HepG2 (cell line): ENCODE data around the gene SLC8A2. TPM values are rescaled to one million over a fixed set of nuclear protein-coding genes. Genes with fewer than 3 reads are reported as not detected.
A peak's percentile ranks its signal among the peaks of the same experiment; 100 is the strongest.

Experiments used
- ATF7-NPFF ChIP-seq: sonication (generic); formaldehyde crosslinking; IDR thresholded peaks from 2 replicates; pipeline ENCODE4 v1.8.1; 2023; ENCODE audit warnings: mild to moderate bottlenecking, low read depth, missing genetic modification reagents, moderate library complexity
- KDM4B ChIP-seq: sonication (generic); formaldehyde crosslinking; IDR thresholded peaks from 2 replicates; pipeline ENCODE4 v1.4.0; 2020; ENCODE audit warnings: missing genetic modification reagents
- KDM5B ChIP-seq: sonication (generic); formaldehyde crosslinking; IDR thresholded peaks from 2 replicates; pipeline ENCODE4 v1.4.0; 2020; ENCODE audit warnings: missing genetic modification reagents, mild to moderate bottlenecking, borderline replicate concordance
- NFATC3 ChIP-seq: sonication (generic); formaldehyde crosslinking; IDR thresholded peaks from 2 replicates; pipeline ENCODE4 v1.5.1; 2020; ENCODE audit warnings: mild to moderate bottlenecking, missing genetic modification reagents
- REL ChIP-seq: sonication (generic); formaldehyde crosslinking; conservative IDR thresholded peaks from 2 replicates; pipeline ENCODE4 v1.8.0; 2022; ENCODE audit warnings: mild to moderate bottlenecking, missing genetic modification reagents, moderate library complexity
- SAP130 ChIP-seq: IDR thresholded peaks from 2 replicates; pipeline ENCODE4 v1.6.1; 2016; ENCODE audit warnings: low read depth
- SIN3A ChIP-seq: IDR thresholded peaks from 2 replicates; pipeline ENCODE4 v1.6.1; 2011; ENCODE audit warnings: low read depth, mild to moderate bottlenecking, control low read depth, low read length, borderline replicate concordance
- SMC3 ChIP-seq: IDR thresholded peaks from 2 replicates; pipeline ENCODE4 v1.6.1; 2011; ENCODE audit warnings: low read length, improper control_type of control experiment
- TBX2 ChIP-seq: sonication (generic); formaldehyde crosslinking; IDR thresholded peaks from 2 replicates; pipeline ENCODE4 v1.5.0; 2020; ENCODE audit warnings: missing genetic modification reagents, mild to moderate bottlenecking, borderline replicate concordance
- TOE1 ChIP-seq: sonication (generic); formaldehyde crosslinking; IDR thresholded peaks from 2 replicates; pipeline ENCODE4 v1.4.0; 2020; ENCODE audit warnings: mild to moderate bottlenecking, missing genetic modification reagents
- YEATS2 ChIP-seq: sonication (generic); formaldehyde crosslinking; IDR thresholded peaks from 2 replicates; pipeline ENCODE4 v1.4.0; 2020; ENCODE audit warnings: missing genetic modification reagents, borderline replicate concordance
- ZFAT ChIP-seq: sonication (generic); formaldehyde crosslinking; conservative IDR thresholded peaks from 2 replicates; pipeline ENCODE4 v1.8.1; 2023; ENCODE audit warnings: missing genetic modification reagents, inconsistent platforms
- ZFP36 ChIP-seq: fragments of 150-350 bp; IDR thresholded peaks from 2 replicates; pipeline ENCODE4 v1.6.1; 2018; ENCODE audit warnings: borderline replicate concordance, low read length, low read depth; ENCODE audit not compliant: partially characterized antibody
- ZNF282 ChIP-seq: fragments of 450-650 bp; IDR thresholded peaks from 2 replicates; pipeline ENCODE4 v1.6.1; 2018; ENCODE audit not compliant: partially characterized antibody
- ZNF432 ChIP-seq: sonication (generic); formaldehyde crosslinking; IDR thresholded peaks from 2 replicates; pipeline ENCODE4 v1.5.0; 2020; ENCODE audit warnings: missing genetic modification reagents, mild to moderate bottlenecking, borderline replicate concordance
- ZNF570 ChIP-seq: sonication (generic); formaldehyde crosslinking; IDR thresholded peaks from 2 replicates; pipeline ENCODE4 v1.4.0; 2020; ENCODE audit warnings: mild to moderate bottlenecking, missing genetic modification reagents, borderline replicate concordance
- ZNF746 ChIP-seq: sonication (generic); formaldehyde crosslinking; IDR thresholded peaks from 2 replicates; pipeline ENCODE4 v1.8.0; 2022; ENCODE audit warnings: mild to moderate bottlenecking, missing genetic modification reagents
- ZSCAN21 ChIP-seq: sonication (generic); formaldehyde crosslinking; IDR thresholded peaks from 2 replicates; pipeline ENCODE4 v1.8.0; 2022; ENCODE audit warnings: mild to moderate bottlenecking, missing genetic modification reagents, moderate library complexity, borderline replicate concordance
- polyA plus RNA-seq, 8 experiments: library from polyadenylated mRNA; depleted of rRNA in 3 of 8; stranded (reverse) in 7 of 8; unstranded in 1 of 8; fragments of >200 nt; fragmentation: Illumina TruSeq in 4 of 8; extraction: Trizol in 4 of 8; gene quantifications; 2 replicates each; pipeline versions ENCODE4 v1.2.1 to v1.2.3, GENCODE V29; 2011 to 2016; ENCODE audit warnings: low read depth in 4 of 8, missing spikeins in 1 of 8, mixed read lengths in 1 of 8; ENCODE audit not compliant: insufficient read depth in 1 of 8
- total RNA-seq, 5 experiments: library from RNA; depleted of rRNA; stranded (reverse); fragments of >200 nt; fragmentation: Illumina TruSeq; extraction: Trizol; gene quantifications; 2 replicates each; pipeline ENCODE4 v1.2.3, GENCODE V29; 2016; ENCODE audit warnings: low read depth in 1 of 5
- TF ChIP-seq, protein P1 (sequence below): sonication (generic); formaldehyde crosslinking; conservative IDR thresholded peaks from 2 replicates; pipeline ENCODE4 v1.8.1; 2023; ENCODE audit warnings: missing genetic modification reagents
- TF ChIP-seq, protein P2 (sequence below): sonication (generic); formaldehyde crosslinking; IDR thresholded peaks from 2 replicates; pipeline ENCODE4 v1.4.0; 2020; ENCODE audit warnings: missing genetic modification reagents
- TF ChIP-seq, protein P3 (sequence below): IDR thresholded peaks from 2 replicates; pipeline ENCODE4 v1.6.1; 2016; ENCODE audit warnings: mild to moderate bottlenecking
- TF ChIP-seq, protein P4 (sequence below): IDR thresholded peaks from 2 replicates; pipeline ENCODE4 v1.6.1; 2016; ENCODE audit warnings: low read depth, control low read depth
- TF ChIP-seq, protein P5 (sequence below): IDR thresholded peaks from 2 replicates; pipeline ENCODE4 v1.6.1; 2016; ENCODE audit warnings: control low read depth

Gene SLC8A2
- total and polyA plus RNA-seq, 2 of the 13 experiments (the other 11 are each of a cell fraction or from before 2014, with no cell fraction given): 0.02 TPM; not detected in 1

DNA sequence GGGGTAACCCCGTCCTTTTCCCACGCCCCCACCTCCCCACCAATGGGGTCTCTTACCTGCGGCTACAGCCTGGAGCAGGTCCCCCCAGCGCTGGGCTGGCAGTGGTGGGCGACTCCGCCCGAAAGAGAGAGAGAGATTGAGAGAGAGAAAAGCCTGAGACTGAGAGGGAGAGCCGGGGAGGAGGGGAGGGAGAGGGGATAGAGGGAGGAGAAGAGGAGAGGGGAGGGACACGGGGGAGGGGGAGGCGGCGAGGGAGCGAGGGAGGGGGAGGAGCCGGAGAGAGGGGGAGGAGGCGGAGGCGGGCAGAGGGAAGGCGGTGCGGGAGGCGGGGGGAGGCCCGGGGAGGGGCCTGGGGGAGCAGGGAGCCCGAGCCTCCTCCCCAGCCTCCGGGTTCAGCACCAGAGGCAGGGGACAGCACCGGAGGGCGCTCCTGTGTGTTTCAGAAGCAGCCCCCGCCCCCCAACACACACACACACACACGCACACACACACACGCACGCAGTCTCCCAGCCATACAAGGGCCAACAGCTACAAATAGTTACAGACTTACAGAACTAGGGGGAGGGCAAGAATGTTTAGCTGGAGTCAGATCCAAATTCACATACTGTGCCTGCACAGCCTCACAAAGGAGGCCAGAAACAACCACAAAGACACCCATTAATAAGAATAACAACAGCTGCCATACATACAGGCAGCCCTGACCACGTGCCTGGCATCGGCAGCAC, at the start of gene SLC8A2 (continued):
- TF ChIP-seq, protein P1, sequence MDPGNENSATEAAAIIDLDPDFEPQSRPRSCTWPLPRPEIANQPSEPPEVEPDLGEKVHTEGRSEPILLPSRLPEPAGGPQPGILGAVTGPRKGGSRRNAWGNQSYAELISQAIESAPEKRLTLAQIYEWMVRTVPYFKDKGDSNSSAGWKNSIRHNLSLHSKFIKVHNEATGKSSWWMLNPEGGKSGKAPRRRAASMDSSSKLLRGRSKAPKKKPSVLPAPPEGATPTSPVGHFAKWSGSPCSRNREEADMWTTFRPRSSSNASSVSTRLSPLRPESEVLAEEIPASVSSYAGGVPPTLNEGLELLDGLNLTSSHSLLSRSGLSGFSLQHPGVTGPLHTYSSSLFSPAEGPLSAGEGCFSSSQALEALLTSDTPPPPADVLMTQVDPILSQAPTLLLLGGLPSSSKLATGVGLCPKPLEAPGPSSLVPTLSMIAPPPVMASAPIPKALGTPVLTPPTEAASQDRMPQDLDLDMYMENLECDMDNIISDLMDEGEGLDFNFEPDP (CRISPR knock-in tag): no peak
- TF ChIP-seq SIN3A: peak; percentile 64; the same call in 1 of the 2 replicates
- 0 out of 2 replicates have a peak, but pooled peaks have one; percentile 67 for TF ChIP-seq ZSCAN21 (CRISPR knock-in tag)
- TF ChIP-seq ZFAT (CRISPR knock-in tag): no peak
- TF ChIP-seq, protein P2, sequence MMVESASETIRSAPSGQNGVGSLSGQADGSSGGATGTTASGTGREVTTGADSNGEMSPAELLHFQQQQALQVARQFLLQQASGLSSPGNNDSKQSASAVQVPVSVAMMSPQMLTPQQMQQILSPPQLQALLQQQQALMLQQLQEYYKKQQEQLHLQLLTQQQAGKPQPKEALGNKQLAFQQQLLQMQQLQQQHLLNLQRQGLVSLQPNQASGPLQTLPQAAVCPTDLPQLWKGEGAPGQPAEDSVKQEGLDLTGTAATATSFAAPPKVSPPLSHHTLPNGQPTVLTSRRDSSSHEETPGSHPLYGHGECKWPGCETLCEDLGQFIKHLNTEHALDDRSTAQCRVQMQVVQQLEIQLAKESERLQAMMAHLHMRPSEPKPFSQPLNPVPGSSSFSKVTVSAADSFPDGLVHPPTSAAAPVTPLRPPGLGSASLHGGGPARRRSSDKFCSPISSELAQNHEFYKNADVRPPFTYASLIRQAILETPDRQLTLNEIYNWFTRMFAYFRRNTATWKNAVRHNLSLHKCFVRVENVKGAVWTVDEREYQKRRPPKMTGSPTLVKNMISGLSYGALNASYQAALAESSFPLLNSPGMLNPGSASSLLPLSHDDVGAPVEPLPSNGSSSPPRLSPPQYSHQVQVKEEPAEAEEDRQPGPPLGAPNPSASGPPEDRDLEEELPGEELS (CRISPR knock-in tag): 0 out of 2 replicates have a peak, but pooled peaks have one; percentile 12
- no peak for TF ChIP-seq ZNF282
- TF ChIP-seq SMC3: no peak
- TF ChIP-seq KDM5B (CRISPR knock-in tag): peak; percentile 38; the same call in 1 of the 2 replicates
- TF ChIP-seq, protein P3, sequence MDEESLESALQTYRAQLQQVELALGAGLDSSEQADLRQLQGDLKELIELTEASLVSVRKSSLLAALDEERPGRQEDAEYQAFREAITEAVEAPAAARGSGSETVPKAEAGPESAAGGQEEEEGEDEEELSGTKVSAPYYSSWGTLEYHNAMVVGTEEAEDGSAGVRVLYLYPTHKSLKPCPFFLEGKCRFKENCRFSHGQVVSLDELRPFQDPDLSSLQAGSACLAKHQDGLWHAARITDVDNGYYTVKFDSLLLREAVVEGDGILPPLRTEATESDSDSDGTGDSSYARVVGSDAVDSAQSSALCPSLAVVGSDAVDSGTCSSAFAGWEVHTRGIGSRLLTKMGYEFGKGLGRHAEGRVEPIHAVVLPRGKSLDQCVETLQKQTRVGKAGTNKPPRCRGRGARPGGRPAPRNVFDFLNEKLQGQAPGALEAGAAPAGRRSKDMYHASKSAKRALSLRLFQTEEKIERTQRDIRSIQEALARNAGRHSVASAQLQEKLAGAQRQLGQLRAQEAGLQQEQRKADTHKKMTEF: 0 out of 2 replicates have a peak, but pooled peaks have one; percentile 30
- TF ChIP-seq ZNF570 (CRISPR knock-in tag): no peak
- TF ChIP-seq REL (CRISPR knock-in tag): no peak
- TF ChIP-seq ZNF432 (CRISPR knock-in tag): no peak
- no peak for TF ChIP-seq KDM4B (CRISPR knock-in tag)
- TF ChIP-seq, protein P4, sequence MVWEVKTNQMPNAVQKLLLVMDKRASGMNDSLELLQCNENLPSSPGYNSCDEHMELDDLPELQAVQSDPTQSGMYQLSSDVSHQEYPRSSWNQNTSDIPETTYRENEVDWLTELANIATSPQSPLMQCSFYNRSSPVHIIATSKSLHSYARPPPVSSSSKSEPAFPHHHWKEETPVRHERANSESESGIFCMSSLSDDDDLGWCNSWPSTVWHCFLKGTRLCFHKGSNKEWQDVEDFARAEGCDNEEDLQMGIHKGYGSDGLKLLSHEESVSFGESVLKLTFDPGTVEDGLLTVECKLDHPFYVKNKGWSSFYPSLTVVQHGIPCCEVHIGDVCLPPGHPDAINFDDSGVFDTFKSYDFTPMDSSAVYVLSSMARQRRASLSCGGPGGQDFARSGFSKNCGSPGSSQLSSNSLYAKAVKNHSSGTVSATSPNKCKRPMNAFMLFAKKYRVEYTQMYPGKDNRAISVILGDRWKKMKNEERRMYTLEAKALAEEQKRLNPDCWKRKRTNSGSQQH (CRISPR knock-in tag): peak; percentile 67; the same call in 1 of the 2 replicates
- TF ChIP-seq ZNF746 (CRISPR knock-in tag): peak; percentile 55; the same call in 1 of the 2 replicates
- TF ChIP-seq ATF7-NPFF: no peak
- TF ChIP-seq SAP130: peak; percentile 81
- TF ChIP-seq, protein P5, sequence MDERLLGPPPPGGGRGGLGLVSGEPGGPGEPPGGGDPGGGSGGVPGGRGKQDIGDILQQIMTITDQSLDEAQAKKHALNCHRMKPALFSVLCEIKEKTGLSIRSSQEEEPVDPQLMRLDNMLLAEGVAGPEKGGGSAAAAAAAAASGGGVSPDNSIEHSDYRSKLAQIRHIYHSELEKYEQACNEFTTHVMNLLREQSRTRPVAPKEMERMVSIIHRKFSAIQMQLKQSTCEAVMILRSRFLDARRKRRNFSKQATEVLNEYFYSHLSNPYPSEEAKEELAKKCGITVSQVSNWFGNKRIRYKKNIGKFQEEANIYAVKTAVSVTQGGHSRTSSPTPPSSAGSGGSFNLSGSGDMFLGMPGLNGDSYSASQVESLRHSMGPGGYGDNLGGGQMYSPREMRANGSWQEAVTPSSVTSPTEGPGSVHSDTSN (CRISPR knock-in tag): no peak
- TF ChIP-seq YEATS2 (CRISPR knock-in tag): no peak
- TF ChIP-seq NFATC3 (CRISPR knock-in tag): no peak
- TF ChIP-seq TOE1 (CRISPR knock-in tag): no peak
- TF ChIP-seq ZFP36: no peak
- TF ChIP-seq TBX2 (CRISPR knock-in tag): peak; percentile 45; the same call in 1 of the 2 replicates
